Pancreas (tissue), 10 donors: ENCODE data around the gene CEBPZ. TPM values are rescaled to one million over a fixed set of nuclear protein-coding genes. Genes with fewer than 3 reads are reported as not detected.
A peak's percentile ranks its signal among the peaks of the same experiment; 100 is the strongest.
"Not testable (repeated sequence)": the region's sequence is repeated elsewhere in the genome, so short reads cannot be mapped to it uniquely, and the experiment has no call there.

Source experiments
- ATAC-seq, 4 donors: fragments of 200-7000 bp; cut with Tn5 transposase; one replicate each; pipeline versions ENCODE4 v1.8.0 to v1.9.1; 2020; ENCODE audit warnings: mild to moderate bottlenecking in 4 of 4, moderate library complexity in 4 of 4
- DNase-seq, 6 donors: peaks; one replicate each; pipeline ENCODE4 v3.0.0-alpha.2; 2020
- FAIRE-seq: peaks from 2 replicates; lab custom pipeline; 2012; peaks lifted over from hg19 to GRCh38; lab: Jason Lieb, UNC
- H3K27ac ChIP-seq, 4 donors: fragments of 200-600 bp; sonication (generic); 1 replicate in 3 of 4; 2 replicates in 1 of 4; pipeline versions ENCODE4 v1.5.0 to v1.8.0; 2020
- H3K27me3 ChIP-seq, 4 donors: fragments of 200-600 bp; one replicate each; pipeline ENCODE4 v1.8.0; 2021
- H3K36me3 ChIP-seq, 3 donors: fragments of 200-600 bp; sonication (generic) in 1 of 3; one replicate each; pipeline versions ENCODE4 v1.5.0 to v1.8.0; 2020 to 2021
- H3K4me1 ChIP-seq, 3 donors: fragments of 200-600 bp; one replicate each; pipeline ENCODE4 v1.8.0; 2021
- H3K4me3 ChIP-seq, 4 donors: fragments of 200-600 bp; sonication (generic) in 2 of 4; one replicate each; pipeline versions ENCODE4 v1.5.0 to v1.8.0; 2020 to 2021
- H3K9me3 ChIP-seq, 4 donors: fragments of 200-600 bp; one replicate each; pipeline ENCODE4 v1.8.0; 2021
- CTCF ChIP-seq, 4 donors: fragments of 200-600 bp; sonication (generic) in 3 of 4; IDR thresholded peaks; one replicate each; pipeline versions ENCODE4 v1.5.0 to v1.8.0; 2021; ENCODE audit warnings: antibody characterized with exemption in 4 of 4
- whole genome bisulfite sequencing, 2 donors: extraction: QIAGEN DNeasy Blood & Tissue Kit; methylation state at CpG; one replicate each; pipeline ENCODE4 v1.1.7; 2013; 5-methylcytosine and 5-hydroxymethylcytosine counted together
- intact Hi-C, 3 donors: fragments of 100-400 bp; cut with DNase I; formaldehyde crosslinking; loops; one replicate each; pipeline versions ENCODE4 v1.11.1 to v1.14.2; 2022
- polyA plus RNA-seq, 2 donors: library from polyadenylated mRNA; stranded (reverse); fragments of 200-250 nt; gene quantifications; one replicate each; pipeline ENCODE4 v1.2.3, GENCODE V29; 2013
- total RNA-seq, 6 donors: library from RNA; stranded (reverse); fragmentation: NEBNext Ultra II Directional in 4 of 6; extraction: Animal tissue kit (Norgen Biotek cat#: 25700) in 4 of 6; gene quantifications; one replicate each; pipeline versions ENCODE4 v1.2.1 to v1.2.4, GENCODE V29; 2021 to 2023
- donor health status: healthy with polysubstance abuse.
- donor health status: DM: no; HTN: no; CAD: no; lungs with moderate emphysema.
- donor health status: DM: no; HTN: no; CAD: no.
- donor health status: control.
- donor health status: control.
- donor health status: Bipolar disorder and iron deficiency.
- donor health status: DM: yes; HTN: yes; CAD: no.
- donor health status: DM: no; HTN: no; CAD: no.
- donor health status: DM: no; HTN: no; CAD: no.
- donor health status: DM: yes; HTN: yes; CAD: no.

CEBPZ gene
- total and polyA plus RNA-seq, 8 donors: 20.6 to 41.4 (median 29.5) TPM

- Histone ChIP-seq H3K4me3 (no peak overlapping the region), H3K4me1 (peaks cover 0 to 6% (median 0%) of the 10 kb centered on the region in 3 donors), H3K27ac (no peak overlapping the region), H3K36me3 (peaks cover 0 to 31% (median 22%) of the 10 kb centered on the region in 3 donors), H3K27me3 (no peaks in the 10 kb centered on the region), H3K9me3 (no peaks in the 10 kb centered on the region)
- intact Hi-C loops: no loop called here
- no peak for FAIRE-seq
- WGBS, 2 donors: 86 to 88% methylated on average over 1 of the region's 1 CpG
- no peak for ATAC-seq
- DNase-seq: no peak
- TF ChIP-seq CTCF (IDR thresholded peaks at IDR 0.05): no peak
These were observed 30.2 kb downstream of the CEBPZ start for GRCh38 chr2:37201208-37201607.

- WGBS, 2 donors: 87 to 89% methylated on average over 8 of the region's 8 CpGs
- intact Hi-C loops: no loop called here
- no peak overlapping the region for H3K4me3 ChIP-seq
- H3K4me1 ChIP-seq: peaks cover 0 to 6% (median 0%) of the 10 kb centered on the region in 3 donors
- no peaks in the 10 kb centered on the region for H3K27me3 ChIP-seq
- ATAC-seq: no peak
- H3K36me3 ChIP-seq: peaks cover 0 to 15% (median 13%) of the 10 kb centered on the region in 3 donors
- no peak for FAIRE-seq
- no peak for TF ChIP-seq CTCF (IDR thresholded peaks at IDR 0.05)
- H3K9me3 ChIP-seq: no peaks in the 10 kb centered on the region
- no peak for DNase-seq
- H3K27ac ChIP-seq: no peak overlapping the region
These were observed 32.7 kb downstream of the CEBPZ start for GRCh38 chr2:37198681-37199065.

GRCh38 chr2:37196320-37197195, 34.8 kb downstream of the CEBPZ start, which contains the start of gene CEBPZOS:
TSS of gene CEBPZOS (plus strand) at chr2:37196496. CDS start at chr2:37199705, 3,209 bp downstream.
- FAIRE-seq (no peak), DNase-seq (peak; percentile 75 to 96 (median 85)), ATAC-seq (peak; percentile 92 to 96 (median 94))
- peaks cover 0 to 6% (median 0%) of the 10 kb centered on the region in 3 donors for H3K4me1 ChIP-seq
- peaks cover 0 to 8% (median 5%) of the 10 kb centered on the region in 3 donors for H3K36me3 ChIP-seq
- H3K27me3 ChIP-seq: no peaks in the 10 kb centered on the region
- peak within 1 kb of the TSS; percentile 28 to 89 (median 79) for H3K27ac ChIP-seq
- H3K9me3 ChIP-seq: no peaks in the 10 kb centered on the region
- WGBS, 2 donors: 0 to 1% methylated on average over 72 of the region's 72 CpGs
- TF ChIP-seq CTCF (IDR thresholded peaks at IDR 0.05): no peak
- peak within 1 kb of the TSS; percentile 43 to 76 (median 64) for H3K4me3 ChIP-seq
- intact Hi-C loops: no loop called here

- FAIRE-seq, H3K36me3 ChIP-seq, H3K27me3 ChIP-seq, H3K9me3 ChIP-seq, intact Hi-C loops, H3K4me1 ChIP-seq, DNase-seq, ATAC-seq: not testable (repeated sequence)
- Histone ChIP-seq H3K4me3 (peak overlapping the region; percentile 43 to 76 (median 64)), H3K27ac (peak overlapping the region; percentile 28 to 89 (median 79))
- 79% methylated on average over 20 of the region's 20 CpGs for WGBS, 2 donors
These were observed 35.5 kb downstream of the CEBPZ start for GRCh38 chr2:37195862-37196319.

GRCh38 chr2:37192551-37192950, 38.8 kb downstream of the CEBPZ start:
- Histone ChIP-seq H3K36me3 (no peaks in the 10 kb centered on the region), H3K27ac (no peak overlapping the region), H3K9me3 (no peaks in the 10 kb centered on the region), H3K4me1 (peaks cover 0 to 4% (median 0%) of the 10 kb centered on the region in 3 donors), H3K4me3 (no peak overlapping the region), H3K27me3 (no peaks in the 10 kb centered on the region)
- FAIRE-seq (no peak), DNase-seq (no peak), ATAC-seq (no peak)
- intact Hi-C loops: no loop called here
- no peak for TF ChIP-seq CTCF (IDR thresholded peaks at IDR 0.05)
- WGBS, 2 donors: 81% methylated on average over 1 of the region's 1 CpG
